Bronchial epithelial cell (primary cell): ENCODE data around the gene CENPH. TPM values are rescaled to one million over a fixed set of nuclear protein-coding genes. Genes with fewer than 3 reads are reported as not detected.
A peak's percentile ranks its signal among the peaks of the same experiment; 100 is the strongest.
"Not testable (repeated sequence)": the region's sequence is repeated elsewhere in the genome, so short reads cannot be mapped to it uniquely, and the experiment has no call there.

Source experiments
- DNase-seq: peaks from one replicate; pipeline ENCODE4 v3.0.0-alpha.2; 2010; ENCODE audit warnings: low read depth
- FAIRE-seq: peaks from 2 replicates; lab custom pipeline; 2011; peaks lifted over from hg19 to GRCh38; lab: Jason Lieb, UNC
- H3K27me3 ChIP-seq: 2 replicates; pipeline ENCODE4 v1.5.1; 2011; ENCODE audit warnings: low read length; ENCODE audit not compliant: control insufficient read depth, insufficient read depth
- H3K36me3 ChIP-seq: 2 replicates; pipeline ENCODE4 v1.5.1; 2011; ENCODE audit warnings: low read length; ENCODE audit not compliant: control insufficient read depth, insufficient read depth
- H3K4me3 ChIP-seq: 2 replicates; pipeline ENCODE4 v1.5.1; 2011; ENCODE audit warnings: mild to moderate bottlenecking, low read depth, low read length, control low read depth
- CTCF ChIP-seq: IDR thresholded peaks from 2 replicates; pipeline ENCODE4 v1.5.1; 2011; ENCODE audit warnings: mild to moderate bottlenecking, moderate library complexity, low read length, control low read depth, inconsistent platforms; ENCODE audit not compliant: insufficient read depth, severe bottlenecking
- total RNA-seq: library from RNA; depleted of rRNA; stranded (reverse); fragments of >200 nt; gene quantifications from 2 replicates; pipeline ENCODE4 v1.2.1, GENCODE V29; 2014

Gene CENPH
- total RNA-seq, 1 donor from 2014 or later: 5.0 TPM

- no peak for TF ChIP-seq CTCF
- peak within 1 kb of the TSS; percentile 85 for H3K4me3 ChIP-seq
- no peaks in the 10 kb centered on the region for H3K27me3 ChIP-seq
- peak; percentile 86 for DNase-seq
- FAIRE-seq: no peak
- peaks cover 3% of the 10 kb centered on the region for H3K36me3 ChIP-seq
These were observed 45.3 kb downstream of the CENPH start, which contains the start of gene CDK7 for GRCh38 chr5:69234457-69235268. TSS of gene CDK7 (plus strand) at chr5:69234886. CDS start at chr5:69234976, 90 bp downstream.

GRCh38 chr5:69236733-69237132 lies 47.4 kb downstream of the CENPH start:
- not testable (repeated sequence) for DNase-seq, FAIRE-seq, H3K4me3 ChIP-seq, H3K36me3 ChIP-seq, H3K27me3 ChIP-seq

DNA sequence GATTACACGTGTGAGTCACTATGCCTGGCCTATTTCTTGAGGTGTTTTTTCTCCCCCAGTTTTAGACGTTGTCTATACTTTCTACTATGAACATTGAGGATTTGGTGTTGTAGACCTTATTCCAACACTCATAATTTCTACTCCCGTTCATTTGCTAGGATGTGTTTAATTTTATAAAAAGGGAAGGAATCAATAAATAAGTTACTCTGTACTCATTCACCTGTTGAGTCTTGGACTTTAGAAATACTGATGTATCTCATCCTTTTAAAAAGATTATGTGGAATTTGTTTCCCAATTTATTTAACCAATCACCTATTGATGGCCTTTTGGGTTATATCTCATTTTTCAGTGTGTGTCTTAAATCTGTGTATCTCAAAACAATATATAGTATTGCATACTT lies 48.5 kb downstream of the CENPH start:
- H3K27me3 ChIP-seq: no peaks in the 10 kb centered on the region
- no peak for TF ChIP-seq CTCF
- no peak overlapping the region for H3K4me3 ChIP-seq
- H3K36me3 ChIP-seq: peaks cover 2% of the 10 kb centered on the region
- no peak for DNase-seq
- no peak for FAIRE-seq

DNA sequence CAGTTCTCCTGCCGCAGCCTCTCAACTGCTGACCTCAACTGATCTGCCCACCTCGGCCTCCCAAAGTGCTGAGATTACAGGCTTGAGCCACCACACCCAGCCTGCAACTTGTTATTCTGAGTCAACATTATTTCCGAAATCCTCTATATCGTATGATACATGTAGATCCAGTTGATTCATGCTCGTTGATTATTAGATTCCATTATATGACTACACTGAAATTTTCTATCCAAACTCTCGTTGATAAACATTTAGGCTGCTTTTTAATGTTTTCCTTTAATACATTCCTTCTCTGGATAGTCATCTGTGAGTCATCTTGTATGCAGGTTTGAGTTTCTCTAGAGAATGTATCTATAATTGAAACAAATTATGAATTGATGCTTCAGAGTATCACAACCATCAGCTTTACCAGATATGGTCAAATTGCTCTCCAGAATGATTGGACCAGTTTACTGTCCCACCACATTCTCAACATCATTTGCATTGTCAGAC lies 49.4 kb downstream of the CENPH start:
- no peak overlapping the region for H3K4me3 ChIP-seq
- no peaks in the 10 kb centered on the region for H3K27me3 ChIP-seq
- no peak for FAIRE-seq

DNA sequence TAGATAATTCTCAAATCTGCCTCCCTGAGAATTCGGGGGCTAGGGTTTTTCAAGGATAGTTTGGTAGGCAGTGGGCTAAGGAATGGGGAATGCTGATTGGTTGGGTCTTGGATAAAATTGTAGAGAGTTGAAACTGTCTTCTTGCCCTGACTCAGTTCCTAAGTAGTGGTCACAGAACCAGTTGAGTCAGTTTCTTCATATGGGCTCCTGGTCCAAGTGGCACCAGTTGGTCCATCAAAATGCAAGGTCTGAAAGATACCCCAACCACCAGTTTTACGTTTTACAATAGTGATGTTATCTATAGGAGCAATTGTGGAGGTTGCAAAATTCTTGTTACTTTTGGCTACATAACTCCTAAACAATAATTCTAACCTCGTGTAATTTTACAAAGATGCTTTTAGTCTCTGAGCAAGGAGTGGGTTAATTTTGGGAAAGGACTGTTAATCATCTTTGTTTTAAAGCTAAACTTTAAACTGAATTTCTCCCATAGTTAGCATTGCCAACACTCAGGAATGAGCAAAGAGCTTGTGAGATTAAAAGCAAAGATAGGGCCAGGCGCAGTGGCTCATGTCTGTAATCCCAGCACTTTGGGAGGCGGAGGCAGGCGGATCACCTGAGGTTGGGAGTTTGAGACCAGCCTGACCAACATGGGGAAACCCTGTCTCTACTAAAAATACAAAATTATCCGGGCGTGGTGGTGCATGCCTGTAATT lies 53.0 kb downstream of the CENPH start:
- H3K27me3 ChIP-seq: no peaks in the 10 kb centered on the region
- peak; percentile 15 for DNase-seq
- H3K36me3 ChIP-seq: no peaks in the 10 kb centered on the region
- TF ChIP-seq CTCF: no peak
- no peak for FAIRE-seq
- H3K4me3 ChIP-seq: no peak overlapping the region

More for the DNA sequence above, 49.4 kb downstream of the CENPH start:
- DNase-seq: peak; percentile 96
- TF ChIP-seq CTCF: no peak
- peaks cover 2% of the 10 kb centered on the region for H3K36me3 ChIP-seq

DNA sequence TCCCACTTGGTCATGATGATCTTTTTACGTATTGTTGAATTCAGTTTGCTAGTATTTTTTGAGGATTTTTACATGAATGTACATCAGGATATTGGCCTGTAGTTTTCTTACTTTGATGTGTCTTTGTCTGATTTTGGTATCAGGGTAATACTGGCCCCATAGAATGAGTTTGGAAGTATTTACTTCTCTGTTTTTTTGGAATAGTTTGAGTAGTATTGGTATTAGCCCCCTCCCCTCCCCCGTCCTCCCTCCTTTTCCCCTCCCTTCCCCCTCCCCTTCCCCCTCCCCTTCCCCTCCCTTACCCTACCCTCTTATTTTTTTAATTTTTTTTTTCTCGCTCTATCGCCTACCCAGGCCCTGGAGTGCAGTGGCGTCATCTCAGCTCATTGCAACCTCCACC lies 55.6 kb downstream of the CENPH start:
- no peak for TF ChIP-seq CTCF
- H3K4me3 ChIP-seq: no peak overlapping the region
- H3K27me3 ChIP-seq: no peaks in the 10 kb centered on the region
- DNase-seq (no peak), FAIRE-seq (no peak)
- H3K36me3 ChIP-seq: no peaks in the 10 kb centered on the region
